Measurements from ENCODE around the gene VAT1L.

- TF ChIP-seq CREB1 (IDR thresholded peaks at IDR 0.05; ENCODE audit: low read depth) = no peak
- no peak for TF ChIP-seq YY1 (IDR thresholded peaks at IDR 0.05; ENCODE audit: low read depth)
- no peak for TF ChIP-seq TAF1 (IDR thresholded peaks at IDR 0.05; ENCODE audit: low read depth)
- TF ChIP-seq REST (IDR thresholded peaks at IDR 0.05; ENCODE audit: low read depth) = no peak
- no peak for TF ChIP-seq EP300 (IDR thresholded peaks at IDR 0.05; ENCODE audit: borderline replicate concordance)
Measured at GRCh38 chr16:78005881-78006280, 217.5 kb downstream of the VAT1L start.
